ENCODE results near the gene PTK6. TPM values are rescaled to one million over a fixed set of nuclear protein-coding genes. Genes with fewer than 3 reads are reported as not detected.

The PTK6 gene
- total RNA-seq = under 1 TPM in 2 of 10 donors, not detected in 8; 0.06 to 0.28 TPM
- under 1 TPM in 1 of 2 donors, not detected in 1; 0.03 TPM for polyA plus RNA-seq
- long read RNA-seq, donor 1 = 0 reads
- long read RNA-seq, donor 2, partial matches to known transcripts = 0 of 1 reads
- long read RNA-seq, donor 2, other reads (novel, unspliced or antisense) = 1 of 1 reads
- long read RNA-seq, donor 3 = 0 reads

GRCh38 chr20:63536997-63537524 is at the start of gene PTK6:
Gene PTK6 (minus strand): TSS chr20:63537376. CDS start chr20:63537314, 62 bp downstream.
- ATAC-seq (peak in 6 of 8 donors; percentile 4 to 30 (median 22)), DNase-seq (peak in 1 of 2 donors; percentile 47)
- TF ChIP-seq, protein P1, sequence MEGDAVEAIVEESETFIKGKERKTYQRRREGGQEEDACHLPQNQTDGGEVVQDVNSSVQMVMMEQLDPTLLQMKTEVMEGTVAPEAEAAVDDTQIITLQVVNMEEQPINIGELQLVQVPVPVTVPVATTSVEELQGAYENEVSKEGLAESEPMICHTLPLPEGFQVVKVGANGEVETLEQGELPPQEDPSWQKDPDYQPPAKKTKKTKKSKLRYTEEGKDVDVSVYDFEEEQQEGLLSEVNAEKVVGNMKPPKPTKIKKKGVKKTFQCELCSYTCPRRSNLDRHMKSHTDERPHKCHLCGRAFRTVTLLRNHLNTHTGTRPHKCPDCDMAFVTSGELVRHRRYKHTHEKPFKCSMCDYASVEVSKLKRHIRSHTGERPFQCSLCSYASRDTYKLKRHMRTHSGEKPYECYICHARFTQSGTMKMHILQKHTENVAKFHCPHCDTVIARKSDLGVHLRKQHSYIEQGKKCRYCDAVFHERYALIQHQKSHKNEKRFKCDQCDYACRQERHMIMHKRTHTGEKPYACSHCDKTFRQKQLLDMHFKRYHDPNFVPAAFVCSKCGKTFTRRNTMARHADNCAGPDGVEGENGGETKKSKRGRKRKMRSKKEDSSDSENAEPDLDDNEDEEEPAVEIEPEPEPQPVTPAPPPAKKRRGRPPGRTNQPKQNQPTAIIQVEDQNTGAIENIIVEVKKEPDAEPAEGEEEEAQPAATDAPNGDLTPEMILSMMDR (IDR thresholded peaks at IDR 0.05) = no peak
- peaks cover 0 to 34% (median 16%) of the 10 kb centered on the region in 9 donors for H3K4me1 ChIP-seq
- WGBS, 2 donors = 77 to 85% methylated on average over 29 of the region's 29 CpGs
- intact Hi-C loops (cut with DNase I) = loop anchor here in 7 of 10 donors (5.0 to 10.0 kb wide), 5 partner anchors 40 to 435 kb away; partner anchors contain the start of genes TPD52L2 (in 4 of the 7) and ABHD16B (in 3 of the 7)
- H3K27ac ChIP-seq = peak within 1 kb of the TSS in 7 of 10 donors; percentile 34 to 91 (median 57)
- H3K9me3 ChIP-seq = no peaks in the 10 kb centered on the region
- no peaks in the 10 kb centered on the region for H3K36me3 ChIP-seq
- H3K4me3 ChIP-seq = peak within 1 kb of the TSS in 9 of 10 donors; percentile 6 to 51 (median 31)
- H3K27me3 ChIP-seq = peaks cover 0 to 38% (median 20%) of the 10 kb centered on the region in 7 donors

DNA sequence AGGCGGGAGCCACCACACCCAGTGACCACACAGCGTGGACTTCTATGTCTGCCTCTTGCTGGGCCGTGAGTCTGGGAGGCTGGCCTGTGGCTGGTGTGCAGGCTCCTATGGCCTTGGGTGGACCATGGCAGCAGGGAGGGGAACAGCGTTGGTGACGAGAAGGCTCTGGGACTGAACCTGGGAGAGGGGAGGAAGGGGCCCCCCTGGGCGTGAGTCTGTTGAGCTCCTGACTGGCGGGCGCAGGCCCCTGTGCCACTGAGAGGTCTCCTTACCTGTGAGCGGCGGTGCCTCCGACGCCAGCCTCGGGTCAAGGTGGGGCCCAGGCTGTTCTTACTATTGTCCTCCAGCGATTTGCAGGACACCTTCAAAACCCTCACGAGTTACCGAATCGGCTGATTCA is 49.6 kb upstream of the PTK6 start:
- no peak for DNase-seq
- TF ChIP-seq, protein P1 (IDR thresholded peaks at IDR 0.05) = no peak
- intact Hi-C loops (cut with DNase I) = no loop called here
- Histone ChIP-seq H3K36me3 (peaks cover 0 to 46% (median 25%) of the 10 kb centered on the region in 9 donors), H3K27ac (no peak overlapping the region), H3K4me3 (no peak overlapping the region), H3K9me3 (no peaks in the 10 kb centered on the region), H3K4me1 (peaks cover 0 to 9% (median 0%) of the 10 kb centered on the region in 9 donors), H3K27me3 (no peaks in the 10 kb centered on the region)
- ATAC-seq = peak in 1 of 8 donors; percentile 35
- WGBS, 2 donors = 91 to 95% methylated on average over 17 of the region's 17 CpGs

GRCh38 chr20:63585616-63586565 is 48.7 kb upstream of the PTK6 start:
- TF ChIP-seq, protein P1 (IDR thresholded peaks at IDR 0.05) = no peak
- Histone ChIP-seq H3K27ac (no peak overlapping the region), H3K9me3 (no peaks in the 10 kb centered on the region), H3K36me3 (peaks cover 0 to 37% (median 16%) of the 10 kb centered on the region in 9 donors), H3K4me1 (peaks cover 0 to 9% (median 0%) of the 10 kb centered on the region in 9 donors), H3K4me3 (no peak overlapping the region), H3K27me3 (no peaks in the 10 kb centered on the region)
- WGBS, 2 donors = 72 to 80% methylated on average over 22 of the region's 22 CpGs
- DNase-seq (no peak), ATAC-seq (peak in 2 of 8 donors; percentile 25 to 39)
- intact Hi-C loops (cut with DNase I) = no loop called here
